BE2C (cell line): ENCODE data around the gene PLA2G4B.
A peak's percentile ranks its signal among the peaks of the same experiment; 100 is the strongest.

Experiments
- DNase-seq: peaks from one replicate; pipeline ENCODE4 v3.0.0-alpha.2; 2020
- H3K27me3 ChIP-seq: fragments of 250-450 bp; sonication (Bioruptor Pico); 2 replicates; pipeline ENCODE4 v1.5.1; 2020; ENCODE audit warnings: mild to moderate bottlenecking
- H3K36me3 ChIP-seq: fragments of 250-450 bp; sonication (Bioruptor Pico); 2 replicates; pipeline ENCODE4 v1.5.1; 2020; ENCODE audit warnings: mild to moderate bottlenecking
- H3K4me1 ChIP-seq: fragments of 250-450 bp; sonication (Bioruptor Pico); 2 replicates; pipeline ENCODE4 v1.5.1; 2020
- H3K4me3 ChIP-seq: 2 replicates; pipeline ENCODE4 v1.5.1; 2011; ENCODE audit warnings: low read depth, low read length
- H3K9me3 ChIP-seq: fragments of 250-450 bp; sonication (Bioruptor Pico); 2 replicates; pipeline ENCODE4 v1.5.1; 2020
- CTCF ChIP-seq: IDR thresholded peaks from 2 replicates; pipeline ENCODE4 v1.5.1; 2012; ENCODE audit warnings: mild to moderate bottlenecking, low read depth, low read length

The PLA2G4B gene

GRCh38 chr15:41876689-41877088 is 38.0 kb downstream of the PLA2G4B start:
- Histone ChIP-seq H3K9me3 (no peaks in the 10 kb centered on the region), H3K27me3 (no peaks in the 10 kb centered on the region), H3K4me3 (no peak overlapping the region), H3K4me1 (peaks cover 10% of the 10 kb centered on the region), H3K36me3 (no peaks in the 10 kb centered on the region)
- TF ChIP-seq CTCF = no peak
- no peak for DNase-seq

- Histone ChIP-seq H3K27me3 (no peaks in the 10 kb centered on the region), H3K4me3 (no peak overlapping the region), H3K36me3 (no peaks in the 10 kb centered on the region), H3K9me3 (no peaks in the 10 kb centered on the region), H3K4me1 (peaks cover 10% of the 10 kb centered on the region)
- peak; percentile 31 for TF ChIP-seq CTCF
- DNase-seq = peak; percentile 57
Observed at GRCh38 chr15:41877631-41878354, 39.1 kb downstream of the PLA2G4B start.

DNA sequence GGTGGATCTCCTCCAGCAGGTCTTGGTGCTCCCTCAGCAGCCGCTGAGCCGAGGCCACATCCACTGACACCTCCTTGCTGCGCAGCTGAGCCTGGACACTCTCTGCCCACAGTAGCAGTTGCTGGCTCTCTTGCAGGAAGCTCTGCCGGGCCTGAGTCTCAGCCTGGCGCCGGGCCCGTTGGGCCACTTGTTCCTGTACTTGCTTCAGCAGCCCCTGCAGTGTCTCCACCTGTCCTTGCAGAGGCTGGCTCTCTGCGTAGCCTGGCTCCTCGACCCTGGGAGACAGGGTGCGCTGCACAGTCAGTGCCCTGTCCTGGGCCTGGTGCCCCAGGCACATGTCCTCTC is 39.7 kb downstream of the PLA2G4B start:
- Histone ChIP-seq H3K27me3 (no peaks in the 10 kb centered on the region), H3K9me3 (no peaks in the 10 kb centered on the region), H3K36me3 (no peaks in the 10 kb centered on the region), H3K4me3 (no peak overlapping the region), H3K4me1 (peaks cover 10% of the 10 kb centered on the region)
- no peak for TF ChIP-seq CTCF
- DNase-seq = peak; percentile 52

GRCh38 chr15:41879321-41879845 is 40.7 kb downstream of the PLA2G4B start:
- no peak for DNase-seq

GRCh38 chr15:41880156-41880877 is 41.7 kb downstream of the PLA2G4B start:
- Histone ChIP-seq H3K9me3 (no peaks in the 10 kb centered on the region), H3K4me1 (peaks cover 10% of the 10 kb centered on the region), H3K4me3 (no peak overlapping the region), H3K27me3 (no peaks in the 10 kb centered on the region), H3K36me3 (no peaks in the 10 kb centered on the region)
- DNase-seq = no peak
- no peak for TF ChIP-seq CTCF

More at GRCh38 chr15:41879321-41879845, 40.7 kb downstream of the PLA2G4B start:
- TF ChIP-seq CTCF = no peak
- H3K27me3 ChIP-seq = no peaks in the 10 kb centered on the region
- H3K9me3 ChIP-seq = no peaks in the 10 kb centered on the region
- H3K36me3 ChIP-seq = no peaks in the 10 kb centered on the region
- H3K4me3 ChIP-seq = no peak overlapping the region
- peaks cover 10% of the 10 kb centered on the region for H3K4me1 ChIP-seq

- no peak for DNase-seq
- peaks cover 10% of the 10 kb centered on the region for H3K4me1 ChIP-seq
- no peaks in the 10 kb centered on the region for H3K36me3 ChIP-seq
- TF ChIP-seq CTCF = no peak
- H3K27me3 ChIP-seq = no peaks in the 10 kb centered on the region
- H3K4me3 ChIP-seq = no peak overlapping the region
- H3K9me3 ChIP-seq = no peaks in the 10 kb centered on the region
Observed at GRCh38 chr15:41881086-41881485, 42.4 kb downstream of the PLA2G4B start.
